ENCODE data around the gene PET100.

PET100 gene

DNA sequence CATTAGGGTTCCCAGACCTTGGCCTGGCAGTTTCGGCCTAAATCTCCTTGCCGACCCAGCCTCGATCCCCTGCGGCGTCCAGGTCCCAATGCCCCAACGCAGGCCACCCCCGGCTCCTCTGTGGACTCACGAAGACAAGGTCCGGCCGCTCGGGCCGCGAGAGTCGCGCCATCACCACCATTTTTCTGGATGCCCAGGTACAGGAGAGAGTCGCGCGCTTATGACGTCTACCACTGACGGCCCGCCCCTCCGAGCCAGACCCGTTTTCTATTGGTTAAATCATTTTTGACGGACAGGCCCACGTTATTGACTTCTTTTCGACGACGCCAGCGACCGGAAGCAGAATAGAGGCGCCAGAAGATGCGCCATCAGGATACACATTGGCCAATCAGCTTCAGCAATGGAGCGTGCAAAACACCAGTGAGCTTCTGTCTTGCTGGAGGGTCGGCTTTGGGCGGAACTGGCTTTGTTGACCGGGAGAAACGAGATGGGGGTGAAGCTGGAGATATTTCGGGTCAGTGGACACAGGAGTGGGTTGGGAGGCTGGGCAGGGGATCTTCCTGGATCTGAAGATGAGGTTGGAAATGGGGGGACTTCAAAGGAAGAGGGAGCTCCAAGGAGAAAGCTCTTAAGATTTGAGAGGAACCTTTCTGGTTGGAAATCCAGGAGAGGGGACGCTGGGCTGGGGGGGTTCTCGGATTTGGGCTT is at the start of gene PET100, which contains the start of gene XAB2:
Gene PET100, plus strand, starts transcription at position 447 of the 708 bp plus-strand sequence. Its CDS starts 41 bp downstream, at position 488.
Gene XAB2, minus strand, starts transcription at position 199 of the 708 bp plus-strand sequence. Its CDS starts 18 bp downstream, at position 181.
- no peaks in the 10 kb centered on the region for H3K27me3 ChIP-seq
- H3K27ac ChIP-seq: peak within 1 kb of the TSS; percentile 82 to 89
- intact Hi-C loops (cut with DNase I; ENCODE audit: low total_unique reads): no loop called here
- peaks cover 16 to 52% (median 21%) of the 10 kb centered on the region in 3 donors for H3K36me3 ChIP-seq
- H3K4me3 ChIP-seq: peak within 1 kb of the TSS; percentile 86 to 90
- H3K9me3 ChIP-seq: no peaks in the 10 kb centered on the region
- DNase-seq: peak; percentile 98 to 99
- peaks cover 3 to 41% (median 29%) of the 10 kb centered on the region in 4 donors for H3K4me1 ChIP-seq
- TF ChIP-seq CTCF (IDR thresholded peaks at IDR 0.05): no peak

- intact Hi-C loops (cut with DNase I; ENCODE audit: low total_unique reads): no loop called here
Measured at GRCh38 chr19:7582446-7582845, 47.1 kb upstream of the PET100 start.

GRCh38 chr19:7589822-7590221 is 39.8 kb upstream of the PET100 start:
- Histone ChIP-seq H3K9me3 (no peaks in the 10 kb centered on the region), H3K36me3 (no peaks in the 10 kb centered on the region), H3K27ac (no peak overlapping the region), H3K27me3 (peaks cover 0 to 30% of the 10 kb centered on the region in 2 donors), H3K4me1 (no peaks in the 10 kb centered on the region), H3K4me3 (no peak overlapping the region)
- DNase-seq: no peak
- TF ChIP-seq CTCF (IDR thresholded peaks at IDR 0.05): no peak
- intact Hi-C loops (cut with DNase I; ENCODE audit: low total_unique reads): no loop called here

More at GRCh38 chr19:7582446-7582845, 47.1 kb upstream of the PET100 start:
- Histone ChIP-seq H3K27ac (no peak overlapping the region), H3K9me3 (no peaks in the 10 kb centered on the region), H3K27me3 (no peaks in the 10 kb centered on the region), H3K36me3 (no peaks in the 10 kb centered on the region), H3K4me1 (no peaks in the 10 kb centered on the region), H3K4me3 (no peak overlapping the region)
- no peak for TF ChIP-seq CTCF (IDR thresholded peaks at IDR 0.05)
- no peak for DNase-seq

DNA sequence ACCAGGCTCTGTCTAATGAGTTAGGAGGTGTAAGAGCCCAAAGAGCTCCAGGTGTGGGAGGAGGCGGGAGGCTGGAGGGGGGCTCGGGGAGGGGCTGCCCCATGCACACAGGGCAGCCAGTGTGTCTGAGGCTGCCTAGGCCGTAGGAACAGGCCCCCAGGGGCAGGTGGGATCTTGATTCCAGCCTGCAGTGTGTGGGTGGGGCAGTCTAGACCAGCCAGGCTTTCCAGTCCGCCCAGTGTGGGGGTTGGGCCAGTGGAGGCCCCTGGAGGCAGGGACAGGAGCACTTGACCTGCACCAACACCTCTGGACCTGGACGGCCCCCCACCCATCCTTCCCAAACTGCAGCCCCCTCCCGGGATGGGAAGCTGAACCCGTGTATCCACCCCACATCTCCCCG is 39.3 kb upstream of the PET100 start:
- H3K9me3 ChIP-seq: no peaks in the 10 kb centered on the region
- H3K27ac ChIP-seq: no peak overlapping the region
- intact Hi-C loops (cut with DNase I; ENCODE audit: low total_unique reads): no loop called here
- no peak for TF ChIP-seq CTCF (IDR thresholded peaks at IDR 0.05)
- peaks cover 0 to 34% of the 10 kb centered on the region in 2 donors for H3K27me3 ChIP-seq
- H3K36me3 ChIP-seq: no peaks in the 10 kb centered on the region
- H3K4me3 ChIP-seq: no peak overlapping the region
- H3K4me1 ChIP-seq: no peaks in the 10 kb centered on the region
- DNase-seq: no peak

DNA sequence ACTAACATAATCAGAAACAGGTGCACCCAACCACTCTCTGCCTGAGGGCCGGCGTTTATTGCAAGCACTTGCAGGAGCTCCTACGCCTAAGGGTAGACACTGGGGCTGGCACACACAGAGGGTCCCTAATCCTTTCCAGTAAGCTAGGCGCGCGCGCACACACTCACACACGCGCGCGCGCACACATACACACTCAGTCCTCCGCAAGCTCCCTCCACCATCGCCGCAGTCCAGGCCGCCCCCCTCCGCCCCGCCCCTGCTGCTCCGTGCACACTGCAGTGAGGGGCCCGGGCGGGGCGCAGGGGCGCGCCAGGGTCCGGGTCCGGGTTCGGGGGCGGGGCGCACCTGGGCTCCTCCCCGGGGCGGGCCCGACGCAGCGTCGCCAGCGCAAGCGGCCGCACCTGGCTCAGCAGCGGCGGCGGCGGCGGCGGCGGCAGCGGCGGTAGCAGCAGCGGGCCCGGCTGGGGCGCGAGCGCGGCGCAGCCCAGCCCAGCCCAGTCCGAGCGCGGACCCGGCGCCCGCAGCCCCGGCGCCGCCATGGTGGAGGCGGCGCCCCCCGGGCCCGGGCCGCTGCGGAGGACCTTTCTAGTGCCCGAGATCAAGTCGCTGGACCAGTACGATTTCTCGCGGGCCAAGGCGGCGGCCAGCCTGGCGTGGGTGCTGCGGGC is 34.0 kb upstream of the PET100 start, which contains the start of gene CAMSAP3:
Gene CAMSAP3, plus strand, starts transcription at position 398 of the 668 bp plus-strand sequence. Its CDS starts 140 bp downstream, at position 538.
- Histone ChIP-seq H3K9me3 (no peaks in the 10 kb centered on the region), H3K36me3 (no peaks in the 10 kb centered on the region), H3K27ac (no peak within 1 kb of the TSS), H3K4me1 (peaks cover 0 to 14% (median 6%) of the 10 kb centered on the region in 4 donors), H3K4me3 (peak within 1 kb of the TSS in 1 of 2 donors; percentile 18), H3K27me3 (peaks cover 3 to 62% of the 10 kb centered on the region in 2 donors)
- intact Hi-C loops (cut with DNase I; ENCODE audit: low total_unique reads): no loop called here
- no peak for DNase-seq
- TF ChIP-seq CTCF (IDR thresholded peaks at IDR 0.05): no peak

Data from tibial artery (tissue), 4 donors.